Activated CD8-positive, alpha-beta T cell treated with anti-CD3 and anti-CD28 coated beads for 36 hours (primary cell): ENCODE data around the gene YPEL2. TPM values are rescaled to one million over a fixed set of nuclear protein-coding genes. Genes with fewer than 3 reads are reported as not detected.
A peak's percentile ranks its signal among the peaks of the same experiment; 100 is the strongest.

Experiments
- ATAC-seq: fragments of 200-7000 bp; cut with Tn5 transposase; one replicate; pipeline ENCODE4 v1.10.0; 2021; ENCODE audit warnings: mild to moderate bottlenecking, moderate library complexity
- CTCF ChIA-PET: fragments of 350-600 bp; sonication (Branson Sonifier 250); formaldehyde crosslinking; loops from one replicate; lab custom pipeline; 2021; ENCODE audit warnings: antibody characterized with exemption; lab: Charles Lee
- POLR2A ChIA-PET: fragments of 350-600 bp; sonication (Branson Sonifier 250); formaldehyde crosslinking; loops from one replicate; lab custom pipeline; 2021; ENCODE audit warnings: antibody characterized with exemption; lab: Charles Lee
- DNase-seq: peaks from one replicate; pipeline ENCODE4 v3.0.0-alpha.2; 2020
- H3K27ac Mint-ChIP-seq: one replicate; pipeline ENCODE4 v1.8.0; 2021; ENCODE audit warnings: mild to moderate bottlenecking, mixed read lengths
- H3K27me3 Mint-ChIP-seq: one replicate; pipeline ENCODE4 v1.8.0; 2021; ENCODE audit warnings: mixed read lengths
- H3K36me3 Mint-ChIP-seq: one replicate; pipeline ENCODE4 v1.8.0; 2021; ENCODE audit warnings: low read depth, mixed read lengths
- H3K4me1 Mint-ChIP-seq: one replicate; pipeline ENCODE4 v1.8.0; 2021; ENCODE audit warnings: low read depth, mixed read lengths
- H3K4me3 Mint-ChIP-seq: one replicate; pipeline ENCODE4 v1.8.0; 2021; ENCODE audit warnings: mild to moderate bottlenecking, moderate library complexity, mixed read lengths
- H3K9me3 Mint-ChIP-seq: one replicate; pipeline ENCODE4 v1.8.0; 2021; ENCODE audit warnings: mixed read lengths
- intact Hi-C: fragments of 100-400 bp; cut with micrococcal nuclease; formaldehyde crosslinking; loops from one replicate; pipeline ENCODE4 v1.10.0; 2022
- total RNA-seq, 2 experiments: library from RNA; stranded (reverse); gene quantifications; one replicate each; pipeline ENCODE4 v1.2.3, GENCODE V29; 2021
- TF ChIP-seq, protein P1 (sequence below): fragments of 200-600 bp; IDR thresholded peaks from one replicate; pipeline ENCODE4 v1.8.0; 2022; ENCODE audit warnings: antibody characterized with exemption, mild to moderate bottlenecking

The YPEL2 gene
- total RNA-seq, 2 experiments from 2014 or later: 4.2 to 4.9 TPM

DNA sequence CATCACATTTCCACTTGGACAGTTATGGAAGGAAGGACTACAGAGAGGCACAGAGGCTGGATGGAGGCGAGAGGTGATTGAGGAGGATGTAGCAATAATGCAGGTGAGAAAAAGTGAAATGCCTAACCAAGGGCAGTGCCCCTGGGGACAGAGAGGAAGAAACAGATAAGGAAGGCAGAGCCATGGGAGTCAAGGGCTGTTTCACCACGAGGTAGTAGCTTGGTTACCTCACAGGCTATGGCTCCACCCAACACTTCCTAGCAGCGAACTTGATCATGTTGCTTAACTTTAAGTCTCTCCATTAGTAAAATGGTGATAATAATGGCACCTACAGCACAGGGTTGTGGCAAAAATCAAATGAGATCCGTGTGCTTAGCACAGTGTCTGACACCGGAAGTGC is 83.9 kb downstream of the YPEL2 start:
- Mint-ChIP-seq H3K27me3 (no peaks in the 10 kb centered on the region), H3K4me1 (peaks cover 26% of the 10 kb centered on the region), H3K4me3 (no peak overlapping the region), H3K36me3 (no peaks in the 10 kb centered on the region), H3K27ac (no peak overlapping the region), H3K9me3 (no peaks in the 10 kb centered on the region)
- TF ChIP-seq, protein P1, sequence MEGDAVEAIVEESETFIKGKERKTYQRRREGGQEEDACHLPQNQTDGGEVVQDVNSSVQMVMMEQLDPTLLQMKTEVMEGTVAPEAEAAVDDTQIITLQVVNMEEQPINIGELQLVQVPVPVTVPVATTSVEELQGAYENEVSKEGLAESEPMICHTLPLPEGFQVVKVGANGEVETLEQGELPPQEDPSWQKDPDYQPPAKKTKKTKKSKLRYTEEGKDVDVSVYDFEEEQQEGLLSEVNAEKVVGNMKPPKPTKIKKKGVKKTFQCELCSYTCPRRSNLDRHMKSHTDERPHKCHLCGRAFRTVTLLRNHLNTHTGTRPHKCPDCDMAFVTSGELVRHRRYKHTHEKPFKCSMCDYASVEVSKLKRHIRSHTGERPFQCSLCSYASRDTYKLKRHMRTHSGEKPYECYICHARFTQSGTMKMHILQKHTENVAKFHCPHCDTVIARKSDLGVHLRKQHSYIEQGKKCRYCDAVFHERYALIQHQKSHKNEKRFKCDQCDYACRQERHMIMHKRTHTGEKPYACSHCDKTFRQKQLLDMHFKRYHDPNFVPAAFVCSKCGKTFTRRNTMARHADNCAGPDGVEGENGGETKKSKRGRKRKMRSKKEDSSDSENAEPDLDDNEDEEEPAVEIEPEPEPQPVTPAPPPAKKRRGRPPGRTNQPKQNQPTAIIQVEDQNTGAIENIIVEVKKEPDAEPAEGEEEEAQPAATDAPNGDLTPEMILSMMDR: no peak
- no peak for DNase-seq
- ATAC-seq: no peak
- intact Hi-C loops: no loop called here
- ChIA-PET CTCF (interaction anchor here (1.2 to 2.5 kb wide), 4 partner anchors 10 to 86 kb away, joined by 3 to 9 read pairs (median 7); no protein-coding TSS in a partner anchor), POLR2A (interaction anchor here (1.2 to 1.9 kb wide), 3 partner anchors 10 to 27 kb away, joined by 3 to 5 read pairs (median 5); no protein-coding TSS in a partner anchor)

DNA sequence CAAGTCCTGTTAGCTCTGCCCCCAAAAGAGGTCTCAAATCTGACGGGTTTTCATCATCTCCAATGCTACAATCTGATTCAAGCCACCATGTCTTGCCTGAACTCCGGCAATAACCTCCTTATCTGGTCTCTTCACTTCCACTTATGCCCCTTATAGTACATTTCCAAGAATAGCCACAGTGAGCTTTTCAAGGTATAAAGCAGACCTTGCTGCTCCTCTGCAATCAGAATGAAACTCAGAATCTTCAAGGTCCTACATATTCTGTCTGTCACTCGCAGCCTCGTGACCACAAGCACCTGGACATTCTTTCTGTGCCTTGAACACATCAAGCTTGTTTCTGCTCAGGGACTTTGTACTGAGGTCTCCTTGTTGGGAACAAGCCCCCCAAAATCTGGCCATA is 84.7 kb downstream of the YPEL2 start:
- peak overlapping the region; percentile 39 for H3K27ac Mint-ChIP-seq
- H3K4me3 Mint-ChIP-seq: no peak overlapping the region
- TF ChIP-seq, protein P1: no peak
- peak; percentile 81 for ATAC-seq
- no peaks in the 10 kb centered on the region for H3K36me3 Mint-ChIP-seq
- POLR2A ChIA-PET: interaction anchor here (1.2 to 1.9 kb wide), 2 partner anchors 11 to 26 kb away, joined by 5 read pairs; no protein-coding TSS in a partner anchor
- intact Hi-C loops: no loop called here
- no peaks in the 10 kb centered on the region for H3K27me3 Mint-ChIP-seq
- DNase-seq: peak; percentile 44
- CTCF ChIA-PET: interaction anchor here (1.1 to 2.5 kb wide), 6 partner anchors 9 to 105 kb away, joined by 3 to 9 read pairs (median 4); no protein-coding TSS in a partner anchor
- H3K4me1 Mint-ChIP-seq: peaks cover 26% of the 10 kb centered on the region
- no peaks in the 10 kb centered on the region for H3K9me3 Mint-ChIP-seq

DNA sequence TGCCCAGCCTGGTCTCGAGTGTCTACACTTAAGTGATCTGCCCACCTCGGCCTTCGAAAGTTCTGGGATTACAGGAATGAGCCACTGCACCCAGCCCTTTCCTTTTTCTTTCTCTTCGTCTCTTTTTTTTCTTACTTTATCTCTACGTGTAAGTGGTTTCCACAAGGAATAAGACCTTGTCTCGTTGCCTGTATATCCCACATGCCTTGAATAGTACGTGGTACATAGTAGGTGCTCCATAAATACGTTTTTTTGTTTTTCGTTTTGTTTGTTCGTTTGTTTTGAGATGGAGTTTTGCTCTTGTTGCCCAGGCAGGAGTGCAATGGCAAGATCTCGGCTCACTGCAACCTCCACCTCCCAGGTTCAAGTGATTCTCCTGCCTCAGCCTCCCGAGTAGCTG is 86.0 kb downstream of the YPEL2 start:
- Mint-ChIP-seq H3K9me3 (no peaks in the 10 kb centered on the region), H3K27me3 (no peaks in the 10 kb centered on the region), H3K4me1 (peaks cover 26% of the 10 kb centered on the region), H3K36me3 (no peaks in the 10 kb centered on the region), H3K27ac (no peak overlapping the region), H3K4me3 (no peak overlapping the region)
- no peak for DNase-seq
- ATAC-seq: no peak
- CTCF ChIA-PET: interaction anchor here (1.6 kb wide), 1 partner anchor 10 kb away, joined by 4 read pairs; no protein-coding TSS in a partner anchor
- POLR2A ChIA-PET: no interaction called here
- intact Hi-C loops: no loop called here
- TF ChIP-seq, protein P1: no peak

DNA sequence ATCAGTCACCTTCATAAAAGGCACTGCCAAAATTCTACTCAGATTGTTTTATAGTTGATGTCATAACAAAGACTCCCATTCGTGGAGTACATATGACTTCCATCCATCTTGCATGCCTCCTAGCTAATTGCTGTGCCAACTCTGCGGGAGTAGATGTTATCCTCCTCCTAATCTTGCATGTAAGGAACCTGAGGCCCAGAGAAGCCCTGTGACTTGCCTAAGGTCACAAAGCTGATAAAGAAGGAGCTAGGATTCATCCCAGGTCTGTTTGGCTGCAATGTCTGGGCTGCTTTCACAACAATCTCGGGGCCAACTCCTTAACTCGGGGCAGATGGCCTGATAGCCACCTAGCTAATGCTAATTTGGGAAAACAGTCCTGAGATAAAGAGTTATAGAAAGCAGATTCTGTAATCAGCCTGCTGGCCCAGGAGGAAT is 87.3 kb downstream of the YPEL2 start:
- Mint-ChIP-seq H3K4me1 (peaks cover 19% of the 10 kb centered on the region), H3K9me3 (no peaks in the 10 kb centered on the region), H3K4me3 (no peak overlapping the region), H3K36me3 (no peaks in the 10 kb centered on the region), H3K27ac (no peak overlapping the region), H3K27me3 (no peaks in the 10 kb centered on the region)
- POLR2A ChIA-PET: no interaction called here
- intact Hi-C loops: no loop called here
- no peak for DNase-seq
- no peak for ATAC-seq
- CTCF ChIA-PET: interaction anchor here (1.3 to 1.4 kb wide), 2 partner anchors 9 to 102 kb away, joined by 4 to 5 read pairs; no protein-coding TSS in a partner anchor
- TF ChIP-seq, protein P1: no peak

DNA sequence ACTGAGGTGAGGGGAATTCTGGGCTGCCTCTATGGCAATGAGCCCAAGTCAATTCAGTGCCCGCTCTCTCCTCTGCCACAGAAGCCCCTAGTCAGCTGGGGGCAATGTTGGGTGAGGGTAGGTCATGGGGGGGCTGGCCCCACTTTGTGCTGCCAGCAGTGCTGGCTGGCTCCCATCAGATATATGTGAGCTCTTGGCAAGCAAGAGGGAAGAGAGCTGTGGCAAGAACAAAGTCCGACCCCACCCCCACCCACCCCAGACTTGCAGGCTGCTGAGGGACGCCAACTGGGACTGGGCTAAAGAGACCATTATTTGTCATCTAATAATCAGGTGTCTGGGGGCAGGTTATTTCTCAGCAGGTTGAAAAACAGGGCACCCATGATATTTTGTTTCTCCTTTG is 89.4 kb downstream of the YPEL2 start:
- no peak overlapping the region for H3K27ac Mint-ChIP-seq
- no peak for DNase-seq
- intact Hi-C loops: no loop called here
- peaks cover 9% of the 10 kb centered on the region for H3K4me1 Mint-ChIP-seq
- no peaks in the 10 kb centered on the region for H3K36me3 Mint-ChIP-seq
- no peak overlapping the region for H3K4me3 Mint-ChIP-seq
- ATAC-seq: no peak
- POLR2A ChIA-PET: no interaction called here
- TF ChIP-seq, protein P1: no peak
- H3K9me3 Mint-ChIP-seq: no peaks in the 10 kb centered on the region
- CTCF ChIA-PET: no interaction called here
- peaks cover 1% of the 10 kb centered on the region for H3K27me3 Mint-ChIP-seq
